Measurements from ENCODE around the gene WWTR1. TPM values are rescaled to one million over a fixed set of nuclear protein-coding genes. Genes with fewer than 3 reads are reported as not detected.

WWTR1 gene
- total and polyA plus RNA-seq, 2 of the 8 experiments (the other 6 are each of a cell fraction or from before 2014, with no cell fraction given) = 15.7 to 18.6 TPM

- TF ChIP-seq CHD7 (IDR thresholded peaks at IDR 0.05; ENCODE audit: insufficient replicate concordance, low read length) = no peak
- no peak for TF ChIP-seq CHD2 (IDR thresholded peaks at IDR 0.05; ENCODE audit: low read length)
- TF ChIP-seq MAFK (IDR thresholded peaks at IDR 0.05; ENCODE audit: low read depth, low read length) = no peak
- TF ChIP-seq SP1 (IDR thresholded peaks at IDR 0.05; ENCODE audit: low read depth, low read length) = no peak
- TF ChIP-seq SP4 (IDR thresholded peaks at IDR 0.05; ENCODE audit: low read length) = no peak
- TF ChIP-seq NANOG (IDR thresholded peaks at IDR 0.05; ENCODE audit: insufficient read depth, low read depth, low read length, poor library complexity, severe bottlenecking) = no peak
- no peak for TF ChIP-seq SUZ12 (IDR thresholded peaks at IDR 0.05; ENCODE audit: low read length)
- no peak for TF ChIP-seq KDM4A (IDR thresholded peaks at IDR 0.05; ENCODE audit: low read depth, low read length, severe bottlenecking)
- TF ChIP-seq BCL11A (IDR thresholded peaks at IDR 0.05; ENCODE audit: low read depth in 2 of 2, low read length in 2 of 2) = no peak
These were observed 7.0 kb downstream of the WWTR1 start (continued) for GRCh38 chr3:149650828-149651227.
